A172 (cell line): ENCODE results near the gene KIF22. TPM values are rescaled to one million over a fixed set of nuclear protein-coding genes. Genes with fewer than 3 reads are reported as not detected.
"Not testable (repeated sequence)": the region's sequence is repeated elsewhere in the genome, so short reads cannot be mapped to it uniquely, and the experiment has no call there.

Experiments
- DNase-seq: peaks from one replicate; pipeline ENCODE4 v3.0.0-alpha.2; 2015; ENCODE audit warnings: low spot score
- total RNA-seq: library from RNA; depleted of rRNA; stranded (reverse); fragments of >200 nt; shearing (Covaris generic); gene quantifications from 2 replicates; pipeline ENCODE4 v1.2.3, GENCODE V29; 2014

The KIF22 gene
- total RNA-seq, 1 experiment from 2014 or later: 129 TPM

- DNase-seq: no peak
These were observed 24.0 kb upstream of the KIF22 start for GRCh38 chr16:29766571-29766970.

GRCh38 chr16:29767062-29767461 is 23.5 kb upstream of the KIF22 start:
- DNase-seq: no peak

- DNase-seq: no peak
These were observed 21.0 kb upstream of the KIF22 start for GRCh38 chr16:29769507-29769906.

GRCh38 chr16:29770250-29770929 is 20.2 kb upstream of the KIF22 start:
- DNase-seq: no peak

- not testable (repeated sequence) for DNase-seq
These were observed 18.2 kb upstream of the KIF22 start for GRCh38 chr16:29772330-29772729.

GRCh38 chr16:29774730-29775129 is 15.8 kb upstream of the KIF22 start:
- DNase-seq: no peak

GRCh38 chr16:29775742-29776408 is 14.7 kb upstream of the KIF22 start:
- peak; percentile 89 for DNase-seq

GRCh38 chr16:29777576-29778350 is 12.8 kb upstream of the KIF22 start, which contains the start of gene ZG16:
ZG16 (plus strand) TSS chr16:29778256; CDS start chr16:29779267, 1,011 bp downstream.
- DNase-seq: no peak

GRCh38 chr16:29779474-29779873 is 11.1 kb upstream of the KIF22 start:
- DNase-seq: peak; percentile 54

- DNase-seq: not testable (repeated sequence)
These were observed 7.2 kb upstream of the KIF22 start for GRCh38 chr16:29783094-29783953.

GRCh38 chr16:29784157-29784556 is 6.4 kb upstream of the KIF22 start:
- DNase-seq: no peak

- DNase-seq: no peak
These were observed 5.5 kb upstream of the KIF22 start for GRCh38 chr16:29784901-29785500.

- DNase-seq: not testable (repeated sequence)
These were observed 3.4 kb upstream of the KIF22 start for GRCh38 chr16:29787155-29787554.

- no peak for DNase-seq
These were observed 772 bp upstream of the KIF22 start for GRCh38 chr16:29789775-29790182.

GRCh38 chr16:29790949-29791844 is 646 bp downstream of the KIF22 start:
- DNase-seq: no peak

GRCh38 chr16:29791845-29792807 is 1.6 kb downstream of the KIF22 start:
- DNase-seq: no peak

GRCh38 chr16:29793153-29793552 is 2.6 kb downstream of the KIF22 start:
- not testable (repeated sequence) for DNase-seq

- no peak for DNase-seq
These were observed 3.7 kb downstream of the KIF22 start for GRCh38 chr16:29794231-29794710.
